ENCODE data around the gene CDCA8.

The CDCA8 gene

DNA sequence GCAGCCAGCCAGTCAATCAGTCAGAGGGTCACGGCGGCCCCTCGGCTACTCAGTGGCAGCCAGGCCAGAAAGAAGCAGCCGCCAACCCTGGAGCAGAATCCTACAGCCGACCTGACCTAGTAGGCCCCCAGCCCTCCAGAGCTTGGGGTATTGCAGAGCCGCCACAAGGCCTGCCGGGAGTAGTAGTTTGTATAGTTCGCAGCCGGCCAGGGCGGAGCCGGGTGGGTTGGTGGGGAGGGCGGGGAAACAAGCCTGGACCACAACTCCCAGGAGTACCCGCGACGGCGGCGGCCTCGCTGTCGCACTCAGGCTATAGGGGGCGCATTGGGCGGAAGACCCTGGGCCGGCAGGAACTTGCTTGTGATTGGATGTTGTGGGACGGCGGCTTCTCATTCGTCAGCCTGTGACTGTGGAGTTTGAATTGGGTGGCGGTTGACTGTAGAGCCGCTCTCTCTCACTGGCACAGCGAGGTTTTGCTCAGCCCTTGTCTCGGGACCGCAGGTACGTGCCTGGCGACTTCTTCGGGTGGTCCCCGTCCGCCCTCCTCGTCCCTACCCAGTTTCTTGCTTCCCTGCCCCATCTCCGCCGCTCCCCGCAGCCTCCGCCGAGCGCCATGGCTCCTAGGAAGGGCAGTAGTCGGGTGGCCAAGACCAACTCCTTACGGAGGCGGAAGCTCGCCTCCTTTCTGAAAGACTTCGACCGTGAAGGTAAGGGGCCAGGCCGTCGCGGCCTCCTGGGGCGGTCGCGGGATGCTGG is at the start of gene CDCA8:
TSS of gene CDCA8 (plus strand) at position 439 of the 756 bp plus-strand sequence. CDS start at position 614, 175 bp downstream.
- DNase-seq (ENCODE audit: low read depth), result peak; percentile 99

DNA sequence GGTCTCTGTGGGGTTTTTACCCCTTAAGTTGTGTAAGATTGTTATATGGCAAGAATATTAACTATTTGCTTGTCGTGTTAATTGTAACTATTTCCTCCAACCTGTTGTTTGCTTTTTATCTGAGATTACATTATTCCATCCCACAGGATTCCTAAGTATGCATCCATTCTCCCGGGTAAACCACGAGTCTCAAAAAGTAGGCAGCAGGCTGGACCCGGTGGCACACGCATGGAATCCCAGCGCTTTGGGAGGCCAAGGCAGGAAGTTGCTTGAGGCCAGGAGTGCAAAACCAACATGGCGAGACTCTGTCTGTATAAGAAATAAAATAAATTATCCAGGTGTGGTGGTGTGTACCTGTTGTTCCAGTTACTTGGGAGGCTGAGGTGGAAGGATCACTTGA is 45.0 kb upstream of the CDCA8 start:
- no peak for DNase-seq (ENCODE audit: low read depth)

DNA sequence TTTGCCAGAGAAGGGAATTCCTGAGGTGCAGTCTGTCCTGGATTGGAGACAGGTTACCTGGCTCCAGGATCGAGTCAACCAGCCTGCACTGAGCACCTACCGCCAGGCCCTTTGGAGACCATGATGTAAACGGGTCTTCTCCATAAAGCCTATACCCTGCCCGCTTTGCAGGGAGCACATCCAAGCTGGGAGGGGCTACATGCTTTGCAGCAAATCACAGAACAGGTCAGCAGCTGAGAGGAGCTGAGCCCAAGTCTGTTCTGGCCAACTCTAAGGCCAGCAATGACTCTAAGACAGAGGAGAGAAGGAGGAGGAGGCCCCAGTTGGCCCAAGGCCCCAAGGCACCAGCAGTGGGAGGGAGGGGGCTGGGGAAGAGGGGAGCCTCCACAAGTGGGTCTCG is 42.1 kb upstream of the CDCA8 start:
- DNase-seq (ENCODE audit: low read depth), result no peak

- no peak for DNase-seq (ENCODE audit: low read depth)
These were observed 41.6 kb upstream of the CDCA8 start for GRCh38 chr1:37650721-37651120.

DNA sequence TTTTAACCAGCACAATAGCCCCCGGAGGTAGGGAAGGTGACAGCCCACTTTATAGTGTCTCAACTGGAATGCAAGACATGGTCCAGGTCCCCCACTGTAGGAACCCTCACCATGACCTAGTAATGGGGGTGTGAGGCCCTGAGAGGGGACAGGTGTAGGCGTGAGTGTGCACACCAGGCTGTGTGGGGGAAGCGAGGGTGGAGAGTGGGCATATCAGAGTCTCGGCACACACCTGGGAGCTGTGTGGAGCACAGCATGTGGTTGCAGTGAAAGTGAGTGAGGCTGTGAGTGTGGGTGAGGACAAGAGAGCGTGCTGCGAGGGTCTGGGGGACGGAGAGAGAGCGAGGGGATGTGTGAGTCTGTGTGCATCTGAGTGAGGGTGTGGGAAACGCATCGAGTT is 40.5 kb upstream of the CDCA8 start:
- no peak for DNase-seq (ENCODE audit: low read depth)

GRCh38 chr1:37652976-37653375 is 39.3 kb upstream of the CDCA8 start:
- no peak for DNase-seq (ENCODE audit: low read depth)

- DNase-seq (ENCODE audit: low read depth), result no peak
These were observed 38.4 kb upstream of the CDCA8 start for GRCh38 chr1:37653906-37654305.

DNA sequence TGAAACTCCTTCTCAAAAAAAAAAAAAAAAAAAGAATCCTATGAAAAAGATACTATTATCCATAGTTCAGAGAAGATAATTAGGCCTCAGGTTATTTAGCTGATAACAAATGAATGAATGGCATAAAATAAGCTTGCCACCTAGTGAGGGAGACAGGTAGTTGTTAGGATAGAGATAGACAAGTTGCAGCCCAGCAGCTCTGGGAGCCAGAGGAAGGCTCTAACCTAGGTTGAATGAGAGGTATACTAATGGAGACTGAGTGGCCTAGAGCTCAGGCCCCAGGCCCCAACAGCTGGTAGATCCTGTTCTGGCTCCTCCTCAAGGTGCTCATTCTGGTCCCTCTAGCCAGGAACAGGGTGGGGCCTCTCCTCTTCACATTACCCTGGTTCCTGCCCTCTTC is 37.0 kb upstream of the CDCA8 start:
- DNase-seq (ENCODE audit: low read depth), result no peak

GRCh38 chr1:37656026-37656425 is 36.3 kb upstream of the CDCA8 start:
- DNase-seq (ENCODE audit: low read depth), result no peak

- no peak for DNase-seq (ENCODE audit: low read depth)
These were observed 35.4 kb upstream of the CDCA8 start for GRCh38 chr1:37656881-37657280.

GRCh38 chr1:37657620-37658412 is 34.5 kb upstream of the CDCA8 start:
- DNase-seq (ENCODE audit: low read depth), result no peak

DNA sequence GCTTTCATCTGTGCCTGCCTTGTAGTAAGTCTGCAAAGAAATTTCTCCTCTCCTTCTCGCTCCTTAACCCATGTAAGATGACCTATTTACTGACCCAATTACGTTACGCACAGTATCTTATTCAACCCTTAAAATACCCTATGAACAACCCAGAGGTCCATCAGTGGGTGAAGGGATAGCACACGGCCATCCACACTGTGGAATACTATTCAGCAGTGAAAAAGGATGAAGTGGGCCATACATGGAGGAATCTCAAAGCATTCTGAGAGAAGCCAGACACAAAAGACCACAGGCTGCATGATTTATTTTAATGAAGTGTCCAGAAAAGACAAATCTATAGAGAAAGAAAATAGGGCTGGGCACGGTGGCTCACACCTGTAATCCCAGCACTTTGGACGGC is 33.8 kb upstream of the CDCA8 start:
- DNase-seq (ENCODE audit: low read depth), result no peak

GRCh38 chr1:37660664-37661063 is 31.7 kb upstream of the CDCA8 start:
- no peak for DNase-seq (ENCODE audit: low read depth)

DNA sequence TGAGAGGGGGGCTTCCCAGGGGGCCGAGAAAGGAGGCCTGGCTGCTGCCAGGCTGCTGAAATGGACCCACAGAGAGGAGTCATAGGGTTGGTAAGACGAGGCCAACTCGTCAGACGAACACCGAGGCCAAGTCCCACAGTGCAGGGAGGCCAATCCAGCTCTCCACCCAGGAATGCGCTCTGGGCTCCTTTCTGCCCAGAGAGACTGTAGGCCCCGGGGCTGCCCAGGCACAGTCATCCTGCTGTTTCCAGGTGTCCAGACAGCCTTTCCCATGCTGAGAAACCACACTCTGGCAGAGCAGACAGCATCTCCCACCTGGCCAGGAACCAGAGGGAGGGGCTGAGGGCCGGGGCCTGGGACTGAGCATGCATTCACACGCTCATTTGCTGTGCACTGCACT is 30.9 kb upstream of the CDCA8 start:
- DNase-seq (ENCODE audit: low read depth), result no peak

DNA sequence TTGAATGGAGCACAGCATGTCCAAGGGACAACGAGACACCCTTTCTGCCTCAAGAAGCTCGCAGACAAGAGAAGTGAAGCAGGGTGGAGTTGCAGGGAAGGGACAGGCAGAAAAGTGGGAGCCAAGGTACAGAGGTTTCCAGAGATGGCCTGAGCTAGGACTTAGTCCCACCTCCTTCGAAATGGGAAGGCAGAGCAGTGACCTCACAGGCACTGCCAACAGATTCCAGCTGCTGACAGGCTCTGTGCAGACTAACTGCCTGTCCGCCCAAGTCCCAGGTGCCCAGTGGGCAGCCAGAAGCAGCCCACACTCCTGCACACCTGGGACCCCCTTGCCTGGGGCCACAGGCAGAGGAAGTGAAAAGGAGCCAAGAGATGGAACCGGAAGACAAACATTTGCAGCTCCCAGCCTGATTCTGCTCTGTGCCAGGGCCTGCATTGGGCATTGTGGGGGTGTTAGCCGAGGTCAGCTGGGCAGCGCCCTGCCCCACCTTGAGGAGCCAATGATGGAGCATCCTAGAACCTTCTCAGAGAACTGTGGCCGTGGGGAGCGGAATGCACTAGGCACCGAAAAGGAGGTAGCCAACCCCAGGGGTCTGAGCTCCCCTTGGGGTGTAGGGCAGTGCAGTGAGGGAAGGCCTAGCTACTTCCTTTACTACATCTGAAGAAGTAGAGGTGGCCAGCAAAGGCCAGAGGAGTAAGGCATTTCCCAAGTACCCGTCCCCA is 30.1 kb upstream of the CDCA8 start:
- DNase-seq (ENCODE audit: low read depth), result no peak

GRCh38 chr1:37663426-37664000 is 28.8 kb upstream of the CDCA8 start:
- DNase-seq (ENCODE audit: low read depth), result peak; percentile 13

DNA sequence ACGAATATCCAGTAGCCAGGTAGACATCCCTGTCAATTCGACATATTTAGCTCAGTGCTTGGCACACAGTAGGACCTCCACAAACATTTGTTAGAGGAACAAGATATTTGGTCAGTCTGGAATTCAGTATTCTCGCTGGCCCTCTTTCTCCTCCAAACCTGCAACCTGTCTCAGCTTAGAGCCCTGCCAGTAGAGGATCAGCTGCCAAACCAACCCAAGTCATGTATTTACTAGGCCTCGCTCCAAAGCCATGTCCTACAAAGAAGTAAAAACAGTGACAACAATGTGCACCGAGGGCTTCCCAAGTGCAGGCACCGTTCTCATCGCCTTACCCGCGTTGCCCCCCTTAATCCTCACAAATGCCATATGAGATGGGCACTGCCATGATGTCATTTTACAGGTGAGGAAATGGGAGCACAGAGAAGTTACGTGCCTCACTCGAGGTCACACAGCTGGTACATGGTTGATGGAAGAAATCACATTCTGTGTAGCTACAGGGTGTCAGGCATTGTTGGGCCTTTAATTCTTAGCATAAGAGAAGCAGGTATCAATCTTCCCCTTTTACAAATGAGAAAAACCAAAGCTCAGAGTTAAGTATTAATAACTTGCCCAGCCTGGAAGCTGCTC is 26.0 kb upstream of the CDCA8 start:
- DNase-seq (ENCODE audit: low read depth), result no peak

DNA sequence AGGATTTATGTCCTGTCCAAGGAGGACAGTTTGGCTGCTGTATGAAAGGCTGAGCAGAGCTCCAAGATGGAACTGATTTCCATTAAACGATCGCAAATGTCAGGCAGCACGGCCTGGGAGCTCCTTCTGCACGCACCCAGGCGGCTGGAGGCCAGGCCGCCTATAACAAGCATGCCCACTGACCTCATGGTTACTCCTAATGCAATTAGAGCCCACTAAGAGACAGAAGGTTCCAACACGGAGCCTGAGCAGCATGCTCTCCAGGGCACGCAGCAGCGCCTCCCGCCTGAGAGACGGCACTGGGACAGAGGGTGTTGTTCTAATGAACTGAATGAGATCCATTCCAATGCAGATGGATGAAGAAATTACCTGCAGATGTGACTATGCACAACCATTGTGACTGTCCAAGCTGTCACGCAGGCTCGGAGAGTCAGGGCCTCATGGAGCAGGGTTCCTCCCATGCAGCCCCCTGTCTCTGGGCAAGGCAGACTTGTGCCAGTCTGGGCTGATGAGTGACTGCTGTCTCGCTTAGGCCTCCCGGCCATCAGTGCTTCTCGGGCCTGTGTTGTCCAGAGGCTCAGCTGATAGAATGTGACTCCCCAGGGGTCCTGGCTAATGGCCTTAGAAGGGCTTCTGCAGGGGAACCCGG is 25.2 kb upstream of the CDCA8 start:
- no peak for DNase-seq (ENCODE audit: low read depth)

GRCh38 chr1:37670133-37670532 is 22.2 kb upstream of the CDCA8 start:
- DNase-seq (ENCODE audit: low read depth), result no peak

GRCh38 chr1:37671261-37671660 is 21.1 kb upstream of the CDCA8 start:
- no peak for DNase-seq (ENCODE audit: low read depth)

- DNase-seq (ENCODE audit: low read depth), result no peak
These were observed 20.0 kb upstream of the CDCA8 start for GRCh38 chr1:37672136-37672870.

All from iris pigment epithelial cell (primary cell).